ENCODE results near the gene USP30. TPM values are rescaled to one million over a fixed set of nuclear protein-coding genes. Genes with fewer than 3 reads are reported as not detected.

The USP30 gene
- total and polyA plus RNA-seq, 5 experiments from 2014 or later: 9.8 to 12.1 (median 10.2) TPM

- no peaks in the 10 kb centered on the region for H3K9me3 Mint-ChIP-seq
- no peak overlapping the region for H3K27ac Mint-ChIP-seq
- H3K36me3 Mint-ChIP-seq: peaks cover 0 to 3% (median 3%) of the 10 kb centered on the region in 3 donors
- DNase-seq (no peak), ATAC-seq (no peak)
- POLR2A ChIA-PET: no interaction called here
- H3K4me1 Mint-ChIP-seq: peaks cover 0 to 3% (median 0%) of the 10 kb centered on the region in 4 donors
- no peak overlapping the region for H3K4me3 Mint-ChIP-seq
- H3K27me3 Mint-ChIP-seq: no peaks in the 10 kb centered on the region
These were observed 69.0 kb downstream of the USP30 start for GRCh38 chr12:109121346-109121880.

GRCh38 chr12:109124878-109125648 is 72.7 kb downstream of the USP30 start:
- Mint-ChIP-seq H3K36me3 (peaks cover 0 to 3% (median 0%) of the 10 kb centered on the region in 3 donors), H3K27ac (peak overlapping the region in 1 of 10 donors; percentile 3), H3K4me1 (peaks cover 0 to 3% (median 0%) of the 10 kb centered on the region in 4 donors), H3K27me3 (no peaks in the 10 kb centered on the region), H3K9me3 (no peaks in the 10 kb centered on the region), H3K4me3 (no peak overlapping the region)
- no peak for DNase-seq
- no peak for ATAC-seq
- POLR2A ChIA-PET: no interaction called here

- POLR2A ChIA-PET: no interaction called here
- Mint-ChIP-seq H3K4me3 (no peak overlapping the region), H3K27me3 (no peaks in the 10 kb centered on the region), H3K9me3 (no peaks in the 10 kb centered on the region), H3K27ac (no peak overlapping the region), H3K4me1 (peaks cover 0 to 3% (median 0%) of the 10 kb centered on the region in 4 donors), H3K36me3 (peaks cover 0 to 3% (median 0%) of the 10 kb centered on the region in 3 donors)
- ATAC-seq (no peak), DNase-seq (no peak)
These were observed 73.4 kb downstream of the USP30 start for GRCh38 chr12:109125791-109126190.

- ATAC-seq (no peak), DNase-seq (no peak)
- Mint-ChIP-seq H3K4me3 (no peak overlapping the region), H3K27ac (no peak overlapping the region), H3K9me3 (no peaks in the 10 kb centered on the region), H3K36me3 (peaks cover 0 to 3% (median 0%) of the 10 kb centered on the region in 3 donors), H3K27me3 (peaks cover 0 to under 1% (median 0%) of the 10 kb centered on the region in 5 donors), H3K4me1 (peaks cover 0 to 3% (median 0%) of the 10 kb centered on the region in 4 donors)
- POLR2A ChIA-PET: no interaction called here
These were observed 74.4 kb downstream of the USP30 start for GRCh38 chr12:109126784-109127183.

- POLR2A ChIA-PET: no interaction called here
- Mint-ChIP-seq H3K27me3 (peaks cover 0 to 2% (median 0%) of the 10 kb centered on the region in 5 donors), H3K4me3 (no peak overlapping the region), H3K36me3 (peaks cover 0 to 3% (median 0%) of the 10 kb centered on the region in 3 donors), H3K27ac (no peak overlapping the region), H3K4me1 (peaks cover 0 to 3% (median 0%) of the 10 kb centered on the region in 4 donors), H3K9me3 (no peaks in the 10 kb centered on the region)
- ATAC-seq (no peak), DNase-seq (no peak)
These were observed 75.3 kb downstream of the USP30 start for GRCh38 chr12:109127533-109128242.

- Mint-ChIP-seq H3K27ac (peak overlapping the region in 2 of 10 donors; percentile 37 to 51), H3K36me3 (peaks cover 0 to 2% (median 0%) of the 10 kb centered on the region in 3 donors), H3K4me3 (no peak overlapping the region), H3K9me3 (peaks cover 0 to 1% (median 0%) of the 10 kb centered on the region in 9 donors), H3K4me1 (peaks cover 0 to 2% (median 0%) of the 10 kb centered on the region in 4 donors), H3K27me3 (peaks cover 0 to 2% (median 0%) of the 10 kb centered on the region in 5 donors)
- POLR2A ChIA-PET: no interaction called here
- ATAC-seq (no peak), DNase-seq (no peak)
These were observed 78.1 kb downstream of the USP30 start for GRCh38 chr12:109130297-109131153.

- H3K4me1 Mint-ChIP-seq: peaks cover 0 to 2% (median 0%) of the 10 kb centered on the region in 4 donors
- no peak overlapping the region for H3K27ac Mint-ChIP-seq
- POLR2A ChIA-PET: no interaction called here
- DNase-seq (no peak), ATAC-seq (no peak)
- peaks cover 0 to 5% (median 0%) of the 10 kb centered on the region in 9 donors for H3K9me3 Mint-ChIP-seq
- H3K27me3 Mint-ChIP-seq: peaks cover 0 to 2% (median 0%) of the 10 kb centered on the region in 5 donors
- H3K4me3 Mint-ChIP-seq: no peak overlapping the region
- peaks cover 0 to 6% (median 0%) of the 10 kb centered on the region in 3 donors for H3K36me3 Mint-ChIP-seq
These were observed 79.0 kb downstream of the USP30 start for GRCh38 chr12:109131154-109132050.

- H3K27me3 Mint-ChIP-seq: peaks cover 0 to 2% (median 0%) of the 10 kb centered on the region in 5 donors
- H3K9me3 Mint-ChIP-seq: peaks cover 0 to 11% (median 3%) of the 10 kb centered on the region in 9 donors
- peaks cover 0 to 8% (median 3%) of the 10 kb centered on the region in 3 donors for H3K36me3 Mint-ChIP-seq
- H3K4me3 Mint-ChIP-seq: no peak overlapping the region
- peaks cover 0 to 2% (median 0%) of the 10 kb centered on the region in 4 donors for H3K4me1 Mint-ChIP-seq
- ATAC-seq: no peak
- no peak overlapping the region for H3K27ac Mint-ChIP-seq
- POLR2A ChIA-PET: interaction anchor here (0.7 kb wide), 1 partner anchor 17 kb away, joined by 3 read pairs; no protein-coding TSS in a partner anchor
- no peak for DNase-seq
These were observed 82.0 kb downstream of the USP30 start for GRCh38 chr12:109134186-109134917.

- H3K27ac Mint-ChIP-seq: no peak overlapping the region
- POLR2A ChIA-PET: interaction anchor here (1.0 kb wide), 1 partner anchor 11 kb away, joined by 4 read pairs; no protein-coding TSS in a partner anchor
- no peak for ATAC-seq
- H3K4me3 Mint-ChIP-seq: no peak overlapping the region
- peaks cover 0 to 11% (median 3%) of the 10 kb centered on the region in 9 donors for H3K9me3 Mint-ChIP-seq
- peaks cover 0 to 2% (median 0%) of the 10 kb centered on the region in 4 donors for H3K4me1 Mint-ChIP-seq
- DNase-seq: no peak
- H3K27me3 Mint-ChIP-seq: no peaks in the 10 kb centered on the region
- peaks cover 0 to 15% (median 12%) of the 10 kb centered on the region in 3 donors for H3K36me3 Mint-ChIP-seq
These were observed 84.7 kb downstream of the USP30 start for GRCh38 chr12:109137055-109137454.

All from naive thymus-derived CD8-positive, alpha-beta T cell (primary cell).